Tibial artery (tissue), 4 donors: ENCODE measurements around the gene JMJD8.
A peak's percentile ranks its signal among the peaks of the same experiment; 100 is the strongest.

Experiments used
- DNase-seq, 2 donors: peaks; one replicate each; pipeline ENCODE4 v3.0.0-alpha.2; 2019
- H3K27ac ChIP-seq, 2 donors: fragments of 200-600 bp; sonication (generic) in 1 of 2; 1 replicate in 1 of 2; 2 replicates in 1 of 2; pipeline ENCODE4 v1.5.1; 2018 to 2019; ENCODE audit warnings: mild to moderate bottlenecking in 1 of 2
- H3K27me3 ChIP-seq, 2 donors: fragments of 200-600 bp; sonication (generic) in 1 of 2; one replicate each; pipeline versions ENCODE4 v1.5.1 to v1.6.0; 2016 to 2019
- H3K36me3 ChIP-seq, 3 donors: fragments of 200-600 bp; sonication (generic) in 2 of 3; one replicate each; pipeline ENCODE4 v1.5.1; 2016 to 2019; ENCODE audit warnings: mild to moderate bottlenecking in 2 of 3
- H3K4me1 ChIP-seq, 4 donors: fragments of 200-600 bp; sonication (generic) in 2 of 4; 1 replicate in 3 of 4; 2 replicates in 1 of 4; pipeline ENCODE4 v1.5.1; 2016 to 2019
- H3K4me3 ChIP-seq, 2 donors: fragments of 200-600 bp; sonication (generic) in 1 of 2; 1 replicate in 1 of 2; 2 replicates in 1 of 2; pipeline ENCODE4 v1.5.1; 2018 to 2019; ENCODE audit warnings: mild to moderate bottlenecking in 2 of 2
- H3K9me3 ChIP-seq, 3 donors: fragments of 200-600 bp; sonication (generic) in 1 of 3; one replicate each; pipeline ENCODE4 v1.5.1; 2016 to 2019
- intact Hi-C: fragments of 100-400 bp; cut with DNase I; formaldehyde crosslinking; loops from one replicate; pipeline ENCODE4 v1.15.0; 2023; ENCODE audit warnings: low total_unique reads
- TF ChIP-seq, protein P1 (sequence below), 2 experiments: fragments of 200-600 bp in 1 of 2; fragments of 450-650 bp in 1 of 2; IDR thresholded peaks; one replicate each; pipeline ENCODE4 v1.5.1; 2017 to 2019; ENCODE audit warnings: antibody characterized with exemption in 2 of 2, mild to moderate bottlenecking in 1 of 2, moderate library complexity in 1 of 2

JMJD8 gene

GRCh38 chr16:662597-662996, 21.5 kb downstream of the JMJD8 start:
- no peaks in the 10 kb centered on the region for H3K9me3 ChIP-seq
- intact Hi-C loops: no loop called here
- no peak for DNase-seq
- peaks cover 0 to 27% (median 5%) of the 10 kb centered on the region in 3 donors for H3K36me3 ChIP-seq
- H3K27ac ChIP-seq: no peak overlapping the region
- H3K27me3 ChIP-seq: no peaks in the 10 kb centered on the region
- no peak overlapping the region for H3K4me3 ChIP-seq
- H3K4me1 ChIP-seq: peaks cover 0 to 20% (median 18%) of the 10 kb centered on the region in 4 donors
- TF ChIP-seq, protein P1, sequence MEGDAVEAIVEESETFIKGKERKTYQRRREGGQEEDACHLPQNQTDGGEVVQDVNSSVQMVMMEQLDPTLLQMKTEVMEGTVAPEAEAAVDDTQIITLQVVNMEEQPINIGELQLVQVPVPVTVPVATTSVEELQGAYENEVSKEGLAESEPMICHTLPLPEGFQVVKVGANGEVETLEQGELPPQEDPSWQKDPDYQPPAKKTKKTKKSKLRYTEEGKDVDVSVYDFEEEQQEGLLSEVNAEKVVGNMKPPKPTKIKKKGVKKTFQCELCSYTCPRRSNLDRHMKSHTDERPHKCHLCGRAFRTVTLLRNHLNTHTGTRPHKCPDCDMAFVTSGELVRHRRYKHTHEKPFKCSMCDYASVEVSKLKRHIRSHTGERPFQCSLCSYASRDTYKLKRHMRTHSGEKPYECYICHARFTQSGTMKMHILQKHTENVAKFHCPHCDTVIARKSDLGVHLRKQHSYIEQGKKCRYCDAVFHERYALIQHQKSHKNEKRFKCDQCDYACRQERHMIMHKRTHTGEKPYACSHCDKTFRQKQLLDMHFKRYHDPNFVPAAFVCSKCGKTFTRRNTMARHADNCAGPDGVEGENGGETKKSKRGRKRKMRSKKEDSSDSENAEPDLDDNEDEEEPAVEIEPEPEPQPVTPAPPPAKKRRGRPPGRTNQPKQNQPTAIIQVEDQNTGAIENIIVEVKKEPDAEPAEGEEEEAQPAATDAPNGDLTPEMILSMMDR (IDR thresholded peaks at IDR 0.05): no peak

- H3K36me3 ChIP-seq: peaks cover 0 to 32% (median 5%) of the 10 kb centered on the region in 3 donors
- H3K27ac ChIP-seq: no peak overlapping the region
These were observed 22.0 kb downstream of the JMJD8 start for GRCh38 chr16:662095-662494.

GRCh38 chr16:661184-661821, 22.8 kb downstream of the JMJD8 start:
- H3K36me3 ChIP-seq: peaks cover 0 to 40% (median 5%) of the 10 kb centered on the region in 3 donors
- H3K27me3 ChIP-seq: no peaks in the 10 kb centered on the region
- H3K27ac ChIP-seq: peak overlapping the region; percentile 18 to 62
- no peaks in the 10 kb centered on the region for H3K9me3 ChIP-seq
- no peak for DNase-seq
- H3K4me3 ChIP-seq: peak overlapping the region in 1 of 2 donors; percentile 46
- peaks cover 0 to 15% (median 13%) of the 10 kb centered on the region in 4 donors for H3K4me1 ChIP-seq
- intact Hi-C loops: no loop called here
- TF ChIP-seq, protein P1 (IDR thresholded peaks at IDR 0.05): peak in 1 of 2 experiments; percentile 8

More at GRCh38 chr16:662095-662494, 22.0 kb downstream of the JMJD8 start:
- Histone ChIP-seq H3K9me3 (no peaks in the 10 kb centered on the region), H3K4me1 (peaks cover 0 to 15% (median 14%) of the 10 kb centered on the region in 4 donors), H3K27me3 (no peaks in the 10 kb centered on the region), H3K4me3 (no peak overlapping the region)
- DNase-seq: no peak
- intact Hi-C loops: no loop called here
- TF ChIP-seq, protein P1 (IDR thresholded peaks at IDR 0.05): no peak

DNA sequence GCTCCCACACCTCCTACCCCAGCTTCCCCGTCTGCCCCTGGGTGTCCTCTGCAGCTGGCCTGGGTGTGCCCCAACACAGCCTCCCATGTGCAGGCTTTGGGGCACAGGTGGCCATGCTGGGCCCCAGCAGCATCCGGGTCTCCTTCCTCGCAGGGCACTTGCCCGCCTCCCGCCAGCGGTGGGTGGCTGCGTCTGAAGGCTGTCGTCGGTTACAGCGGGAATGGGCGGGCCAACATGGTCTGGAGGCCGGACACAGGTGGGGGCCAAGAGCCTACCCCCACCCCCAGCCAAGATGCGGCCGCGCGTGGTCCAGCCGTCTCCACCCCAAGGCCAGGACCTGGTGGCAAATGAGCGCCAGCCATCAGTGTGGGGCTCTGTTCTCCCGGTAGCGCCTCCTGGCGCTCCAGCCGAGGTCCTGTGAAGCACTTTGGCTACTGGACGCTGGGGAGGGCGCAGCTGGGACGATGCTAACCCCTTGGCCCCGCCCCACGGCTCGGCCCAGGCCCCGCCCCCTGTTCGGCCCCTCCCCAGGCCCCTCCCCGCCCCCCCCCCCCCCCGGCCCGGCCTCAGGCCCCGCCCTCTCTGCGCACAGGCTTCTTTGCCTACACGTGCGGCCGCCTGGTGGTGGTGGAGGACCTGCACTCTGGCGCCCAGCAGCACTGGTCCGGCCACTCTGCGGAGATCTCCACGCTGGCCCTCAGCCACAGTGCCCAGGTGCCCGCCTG, 23.5 kb downstream of the JMJD8 start:
- intact Hi-C loops: no loop called here
- no peaks in the 10 kb centered on the region for H3K27me3 ChIP-seq
- peaks cover 0 to 46% (median 5%) of the 10 kb centered on the region in 3 donors for H3K36me3 ChIP-seq
- DNase-seq: peak; percentile 89 to 94
- H3K4me3 ChIP-seq: peak overlapping the region; percentile 16 to 46
- H3K27ac ChIP-seq: peak overlapping the region; percentile 68 to 69
- TF ChIP-seq, protein P1 (IDR thresholded peaks at IDR 0.05): peak; percentile 53 to 57
- peaks cover 0 to 15% (median 13%) of the 10 kb centered on the region in 4 donors for H3K4me1 ChIP-seq
- H3K9me3 ChIP-seq: no peaks in the 10 kb centered on the region

GRCh38 chr16:660132-660458, 24.0 kb downstream of the JMJD8 start:
- Histone ChIP-seq H3K36me3 (peaks cover 0 to 52% (median 5%) of the 10 kb centered on the region in 3 donors), H3K27me3 (no peaks in the 10 kb centered on the region), H3K9me3 (no peaks in the 10 kb centered on the region), H3K4me3 (peak overlapping the region; percentile 16 to 46), H3K4me1 (peaks cover 0 to 15% (median 13%) of the 10 kb centered on the region in 4 donors), H3K27ac (peak overlapping the region; percentile 68 to 69)
- intact Hi-C loops: no loop called here
- no peak for DNase-seq
- TF ChIP-seq, protein P1 (IDR thresholded peaks at IDR 0.05): no peak
